Measurements from ENCODE around the gene ANGPTL7.
"Not testable (repeated sequence)": the region's sequence is repeated elsewhere in the genome, so short reads cannot be mapped to it uniquely, and the experiment has no call there.

Gene ANGPTL7, protein sequence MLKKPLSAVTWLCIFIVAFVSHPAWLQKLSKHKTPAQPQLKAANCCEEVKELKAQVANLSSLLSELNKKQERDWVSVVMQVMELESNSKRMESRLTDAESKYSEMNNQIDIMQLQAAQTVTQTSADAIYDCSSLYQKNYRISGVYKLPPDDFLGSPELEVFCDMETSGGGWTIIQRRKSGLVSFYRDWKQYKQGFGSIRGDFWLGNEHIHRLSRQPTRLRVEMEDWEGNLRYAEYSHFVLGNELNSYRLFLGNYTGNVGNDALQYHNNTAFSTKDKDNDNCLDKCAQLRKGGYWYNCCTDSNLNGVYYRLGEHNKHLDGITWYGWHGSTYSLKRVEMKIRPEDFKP

DNA sequence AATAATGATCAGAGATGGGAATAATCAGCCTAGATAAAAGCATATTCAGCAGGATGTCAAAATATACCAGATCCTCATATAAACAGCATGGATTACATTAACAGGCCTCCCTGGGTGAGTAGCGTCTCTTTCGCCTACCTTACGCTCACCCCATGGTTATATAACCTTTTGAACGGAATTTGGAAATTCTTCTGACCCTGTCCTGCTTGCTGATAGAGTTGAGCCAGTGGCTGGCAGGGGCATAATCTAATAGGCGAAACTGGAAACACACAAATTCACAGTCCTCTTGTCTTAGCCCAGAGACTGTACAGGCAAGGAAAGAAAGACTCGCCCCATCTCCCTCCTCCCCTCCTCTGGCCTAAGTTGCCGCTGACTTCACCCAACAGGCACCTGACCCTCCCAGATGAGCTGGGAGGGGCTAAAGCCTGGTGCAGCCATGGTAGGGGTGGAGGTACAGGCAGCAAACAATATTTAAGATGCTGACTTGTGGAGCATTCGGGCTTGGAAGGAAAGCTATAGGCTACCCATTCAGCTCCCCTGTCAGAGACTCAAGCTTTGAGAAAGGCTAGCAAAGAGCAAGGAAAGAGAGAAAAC is at the start of gene ANGPTL7:
ANGPTL7 (plus strand) TSS at position 498 of the 594 bp plus-strand sequence. CDS start 225 bp downstream, outside the sequence.
- DNase-seq (ENCODE audit: low spot score), result no peak

DNA sequence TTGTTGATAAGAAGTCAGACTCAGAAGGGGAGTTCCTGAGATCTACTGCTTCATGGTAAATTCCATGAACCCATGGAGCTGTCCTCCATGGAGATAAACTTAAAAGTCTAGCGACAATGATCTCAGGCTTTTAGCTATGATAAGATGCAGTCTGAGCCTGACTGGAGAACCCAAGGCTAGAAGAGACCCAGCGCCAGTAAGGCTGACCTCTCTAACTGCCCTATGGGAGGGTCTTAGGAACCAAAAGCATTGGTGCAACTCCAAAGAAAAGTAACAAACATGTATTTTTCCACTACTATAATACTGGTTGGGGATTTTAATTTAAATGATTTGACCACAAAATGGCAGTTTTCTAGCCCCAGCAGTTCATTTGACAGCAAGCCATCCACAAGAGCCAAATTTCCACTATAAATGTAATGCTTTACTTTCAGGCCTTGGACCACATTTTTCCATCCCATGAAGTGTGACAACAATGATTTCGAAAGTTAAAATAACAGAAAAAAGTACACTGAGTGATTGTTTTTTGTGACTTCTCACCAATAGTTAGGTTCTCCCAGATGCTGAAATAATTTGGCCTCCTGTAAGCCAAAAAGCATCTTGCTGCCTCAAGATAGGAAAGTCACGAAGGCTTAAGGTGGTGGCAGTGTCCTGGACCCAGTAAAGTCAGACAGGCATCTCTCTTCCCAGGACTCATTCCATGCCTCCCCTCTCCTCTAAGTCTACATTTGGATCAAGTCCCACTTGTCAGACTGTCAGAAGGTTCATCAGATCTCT is 46.4 kb upstream of the ANGPTL7 start:
- no peak for DNase-seq (ENCODE audit: low spot score)

DNA sequence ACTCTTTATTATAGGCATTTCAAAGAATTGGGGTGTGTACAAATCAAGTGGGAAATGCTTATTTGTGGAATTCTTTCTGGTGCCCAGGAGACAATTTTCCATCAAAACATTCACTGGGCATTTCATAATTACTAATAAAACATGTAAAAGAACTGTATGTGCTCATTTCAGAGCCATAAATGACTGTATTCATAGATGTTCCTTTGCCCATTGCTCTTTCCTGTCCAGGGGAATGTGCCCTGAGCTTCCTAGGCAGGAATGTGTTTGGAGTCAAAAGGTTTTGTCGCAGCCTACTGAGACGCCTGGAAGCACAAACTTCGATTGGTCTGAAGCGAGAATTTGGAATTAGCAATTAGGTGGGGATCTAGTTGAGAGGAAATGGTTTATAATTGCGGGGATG is 45.8 kb upstream of the ANGPTL7 start:
- no peak for DNase-seq (ENCODE audit: low spot score)

DNA sequence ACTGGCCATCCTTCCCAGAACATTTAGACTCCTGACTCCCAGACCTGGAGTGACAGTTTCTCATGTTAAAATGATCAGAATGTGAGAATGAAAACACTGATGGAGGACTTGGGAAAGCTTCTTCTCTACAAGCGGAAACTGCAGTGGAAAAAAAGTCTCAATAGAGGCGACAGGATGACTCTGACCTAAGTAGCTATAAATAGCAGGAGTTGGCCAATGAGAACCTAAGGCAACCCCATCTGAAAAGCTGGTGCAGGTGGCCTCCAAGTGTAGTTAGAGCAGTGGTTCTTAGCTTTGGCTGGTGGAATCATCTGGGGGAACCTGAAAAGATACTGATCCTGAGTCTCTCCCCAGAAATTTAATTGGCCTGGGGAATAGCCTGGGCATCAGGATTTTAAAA is 45.2 kb upstream of the ANGPTL7 start:
- peak; percentile 72 for DNase-seq (ENCODE audit: low spot score)

DNA sequence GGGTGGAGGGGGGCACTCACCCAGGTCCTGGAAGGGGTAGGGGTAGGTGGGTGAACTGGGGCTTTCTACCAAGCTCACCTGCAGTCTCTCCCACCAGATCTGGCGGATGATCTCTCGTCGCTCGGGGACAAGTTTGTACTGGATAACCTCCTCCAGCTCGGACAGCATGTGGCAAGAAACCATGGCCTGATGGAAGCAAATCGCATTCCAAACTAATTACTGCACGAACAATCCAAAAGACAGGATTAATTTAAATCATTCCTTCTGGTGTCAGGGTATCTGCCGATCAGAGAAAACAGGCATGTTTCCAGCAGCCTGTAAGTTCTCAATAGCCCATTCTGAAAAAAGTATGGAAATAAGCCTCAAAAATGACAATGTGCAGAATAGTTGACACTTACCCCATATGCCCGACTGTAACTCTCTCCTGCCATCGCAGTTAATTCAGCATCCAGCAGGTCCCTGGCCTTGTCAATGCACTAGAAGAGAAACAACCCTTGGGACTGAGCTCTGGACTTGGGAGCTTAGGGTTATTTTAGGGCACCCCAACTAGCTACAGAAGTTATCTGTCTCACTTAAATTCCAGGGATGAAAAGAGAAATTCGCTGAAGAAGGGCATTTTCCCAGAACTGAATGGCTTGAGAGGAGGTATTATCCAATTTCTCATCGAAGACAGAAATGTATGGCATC is 44.4 kb upstream of the ANGPTL7 start:
- DNase-seq (ENCODE audit: low spot score), result peak; percentile 20

DNA sequence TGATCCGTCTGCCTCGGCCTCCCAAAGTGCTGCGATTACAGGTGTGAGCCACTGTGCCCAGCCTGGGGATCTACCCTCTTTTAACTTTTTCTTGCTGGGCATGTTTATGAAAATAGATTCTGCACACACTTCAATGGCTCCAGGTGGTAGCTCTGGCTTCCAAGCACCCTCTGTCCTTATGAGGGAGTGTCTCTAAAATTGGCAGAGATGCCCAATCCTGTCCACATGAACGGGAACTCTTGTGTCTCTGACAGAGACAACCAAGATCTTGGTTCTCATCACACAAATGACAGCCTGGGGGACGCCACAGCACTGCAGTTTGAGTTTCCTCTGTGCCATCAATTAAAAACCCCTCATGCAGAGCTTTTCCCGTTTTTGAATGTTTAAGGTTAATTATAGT is 43.4 kb upstream of the ANGPTL7 start:
- peak; percentile 78 for DNase-seq (ENCODE audit: low spot score)

DNA sequence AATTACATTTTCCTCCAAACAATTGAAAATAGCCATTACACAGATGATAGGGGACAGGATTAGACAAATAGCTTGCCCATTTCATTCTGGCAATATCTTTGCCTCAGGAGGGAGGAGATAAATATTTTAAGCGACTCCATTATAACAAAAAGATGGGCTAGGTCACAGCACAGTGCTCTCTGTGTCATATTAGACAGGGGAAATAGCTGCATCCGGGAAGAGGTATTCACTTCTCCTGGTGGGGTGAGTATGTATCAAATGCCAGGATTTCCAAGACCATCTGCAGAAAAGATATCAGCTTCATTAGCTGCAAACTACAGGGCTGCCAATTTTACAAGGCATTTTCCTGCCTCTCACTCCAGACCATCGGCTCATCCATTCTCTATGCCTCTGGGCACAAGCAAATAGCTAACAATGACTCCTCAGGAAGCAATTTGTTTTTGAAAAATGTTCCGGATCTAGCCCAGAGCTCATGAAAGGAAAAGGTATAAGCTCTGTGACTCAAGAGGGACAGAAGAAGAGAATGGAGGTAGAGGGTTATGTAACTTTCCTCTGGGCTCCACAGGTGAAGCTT is 41.9 kb upstream of the ANGPTL7 start:
- peak; percentile 89 for DNase-seq (ENCODE audit: low spot score)

DNA sequence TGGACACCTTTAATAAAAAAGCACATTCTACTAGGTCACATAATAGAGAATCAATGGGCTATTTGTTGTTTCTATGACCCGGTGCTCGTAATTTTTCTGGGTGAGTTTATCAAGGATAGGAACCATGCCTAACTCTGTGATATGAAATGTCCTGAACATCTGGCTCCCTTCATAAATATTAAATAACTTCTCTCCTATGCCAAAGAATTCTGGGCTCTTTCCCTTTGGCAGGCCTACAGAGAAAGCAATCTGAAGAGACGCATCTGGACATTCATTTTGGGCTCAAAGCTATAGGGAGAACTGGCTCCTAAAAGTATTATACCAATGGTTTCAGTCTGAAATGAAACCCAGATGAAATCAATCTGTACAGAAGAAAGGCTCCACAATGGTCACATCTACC is 38.8 kb upstream of the ANGPTL7 start:
- DNase-seq (ENCODE audit: low spot score), result no peak

DNA sequence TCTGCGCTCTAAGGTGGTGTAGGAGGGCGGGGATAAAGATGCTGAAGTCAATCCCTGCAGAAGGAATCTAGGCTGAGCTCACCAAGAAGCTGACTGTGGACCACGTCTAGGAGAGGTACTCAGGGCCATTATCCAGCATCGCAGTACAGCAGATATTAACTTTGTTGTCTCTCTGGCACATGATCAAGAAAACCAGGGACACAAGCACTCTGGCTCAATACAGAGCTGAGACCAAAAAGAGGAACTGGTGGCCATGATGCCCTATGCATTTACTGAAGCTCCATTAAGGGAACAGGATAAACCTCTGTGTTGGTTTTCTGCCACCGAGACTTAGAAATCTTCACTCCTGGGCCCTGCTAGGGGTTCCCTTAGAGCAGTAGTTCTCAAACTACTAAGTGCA is 38.0 kb upstream of the ANGPTL7 start:
- no peak for DNase-seq (ENCODE audit: low spot score)

DNA sequence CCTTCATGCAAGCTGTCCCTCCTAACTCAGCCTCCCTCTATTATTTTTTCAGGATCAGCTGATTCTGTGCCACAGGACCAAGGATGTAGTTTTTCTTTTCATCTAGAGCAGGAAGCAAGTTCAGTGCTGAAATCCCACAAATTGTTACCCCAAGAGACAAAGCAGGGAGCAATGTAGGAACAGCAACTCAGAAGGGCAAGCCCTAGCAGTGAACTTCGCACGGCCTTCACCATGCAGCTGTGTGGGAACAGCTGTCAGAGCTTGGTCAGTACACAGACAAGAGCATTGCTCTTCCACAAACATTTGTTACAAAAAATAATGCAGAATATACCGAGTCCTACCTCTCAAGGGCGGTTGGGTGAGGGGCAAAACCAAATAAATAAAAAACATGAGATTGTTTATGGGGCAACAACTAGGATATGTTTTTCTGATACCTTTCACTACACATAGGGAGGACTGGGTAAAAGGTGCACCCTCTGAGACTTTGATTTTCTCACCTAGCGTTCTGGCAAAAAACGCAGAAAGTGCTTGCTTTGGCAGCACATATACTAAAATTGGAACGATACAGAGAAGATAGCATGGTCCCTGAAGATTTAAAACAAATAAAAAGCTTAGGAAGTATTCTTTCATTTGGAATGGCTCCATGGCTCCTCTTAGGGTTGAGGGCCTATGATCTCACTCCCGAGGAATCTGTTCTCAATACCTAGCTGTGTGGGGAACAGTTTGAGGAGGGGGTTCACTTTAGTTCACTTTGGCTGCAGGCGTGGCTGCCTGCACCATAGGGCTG is 37.1 kb upstream of the ANGPTL7 start:
- DNase-seq (ENCODE audit: low spot score), result no peak

DNA sequence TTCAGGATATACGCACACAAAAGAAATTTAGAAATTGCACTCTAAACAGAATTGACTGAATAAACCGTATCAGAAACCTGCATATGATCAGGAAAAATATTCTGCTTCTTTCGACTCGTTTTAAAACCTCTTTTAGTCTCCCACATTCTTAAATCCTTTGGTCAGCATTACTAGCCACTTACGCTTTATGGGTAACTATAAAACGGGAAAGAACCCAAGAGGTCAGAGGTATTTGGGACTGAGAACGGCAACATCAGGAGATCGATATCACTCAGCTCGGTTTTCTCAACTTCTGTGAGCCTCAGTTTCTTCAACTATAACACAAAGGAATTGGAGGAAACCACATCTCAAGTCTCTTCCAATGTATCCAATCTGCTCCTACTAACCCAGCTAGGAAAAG is 36.4 kb upstream of the ANGPTL7 start:
- no peak for DNase-seq (ENCODE audit: low spot score)

DNA sequence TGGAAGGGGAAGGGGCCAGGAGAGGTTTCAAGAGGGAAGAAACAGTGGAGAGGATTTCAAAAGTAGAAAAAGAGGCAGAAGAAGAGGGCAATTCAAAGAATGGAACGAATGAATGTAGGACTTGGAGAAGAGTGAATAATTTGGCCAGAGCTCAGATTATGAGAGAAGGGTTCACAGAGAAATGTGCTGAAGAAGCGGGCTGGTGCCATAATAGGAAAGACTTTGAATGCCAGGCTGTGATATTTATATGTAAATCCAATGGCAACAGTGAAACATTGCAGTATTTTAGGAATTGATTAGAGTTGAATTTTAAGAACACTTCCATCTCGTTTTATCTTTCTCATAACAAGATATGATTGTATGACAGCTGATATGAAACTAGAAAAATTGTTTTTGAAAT is 36.0 kb upstream of the ANGPTL7 start:
- no peak for DNase-seq (ENCODE audit: low spot score)

DNA sequence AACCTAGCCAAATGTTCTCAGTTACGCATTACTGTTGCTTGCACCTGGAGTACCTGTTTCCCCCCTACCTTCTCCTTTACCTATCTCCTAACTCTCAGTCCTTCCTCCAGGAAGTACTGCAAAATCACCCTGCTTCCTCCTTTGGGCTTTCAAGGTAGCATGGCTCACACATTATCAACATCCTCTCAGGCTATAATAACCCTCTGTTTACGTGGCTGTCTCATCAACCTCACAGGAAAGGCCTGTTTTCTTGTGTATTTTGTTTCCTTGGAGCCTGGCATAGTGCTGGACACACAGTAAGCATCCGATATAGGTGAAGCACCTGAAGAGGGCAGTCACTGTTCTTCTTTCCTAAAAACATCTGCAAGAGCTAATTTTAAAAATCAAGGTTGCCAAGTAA is 32.7 kb upstream of the ANGPTL7 start:
- DNase-seq (ENCODE audit: low spot score), result no peak

DNA sequence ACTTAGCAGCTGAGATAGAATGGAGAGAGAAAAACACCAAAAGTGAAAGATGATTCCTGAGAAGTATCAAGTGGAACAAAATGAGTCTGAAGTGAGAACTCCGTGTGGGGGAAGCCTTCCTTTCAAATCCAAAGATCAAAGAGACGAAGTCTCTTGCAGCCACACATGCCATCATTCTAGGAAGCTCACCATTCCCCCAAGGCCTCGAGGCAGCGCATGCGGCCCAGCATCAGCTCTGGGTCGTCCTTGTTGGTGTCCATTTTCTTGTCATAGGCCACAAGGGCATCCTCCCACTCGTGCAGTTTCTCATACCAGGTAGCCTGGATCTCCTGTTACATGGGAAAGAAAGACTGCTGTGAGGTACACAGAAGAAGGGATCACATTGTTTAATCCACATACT is 32.2 kb upstream of the ANGPTL7 start:
- DNase-seq (ENCODE audit: low spot score), result no peak

DNA sequence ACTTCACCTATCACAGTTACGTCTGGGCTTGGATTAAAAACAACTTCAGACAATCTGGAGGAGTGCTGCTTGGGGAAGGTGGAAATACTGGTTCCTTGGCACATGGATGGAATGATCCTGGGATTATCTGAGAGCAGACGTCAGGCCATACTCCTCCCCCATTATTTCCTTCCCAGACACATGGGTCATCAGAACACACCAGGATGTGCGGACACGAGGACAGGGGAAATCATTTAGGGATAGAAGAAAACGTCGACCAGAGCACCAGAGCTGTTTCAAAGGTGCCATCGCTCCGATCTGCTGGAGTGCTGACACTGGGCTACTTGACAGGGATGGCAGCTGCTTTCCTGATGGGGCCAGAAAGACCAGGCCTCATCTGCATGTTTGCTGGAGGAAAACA is 31.8 kb upstream of the ANGPTL7 start:
- DNase-seq (ENCODE audit: low spot score), result no peak

DNA sequence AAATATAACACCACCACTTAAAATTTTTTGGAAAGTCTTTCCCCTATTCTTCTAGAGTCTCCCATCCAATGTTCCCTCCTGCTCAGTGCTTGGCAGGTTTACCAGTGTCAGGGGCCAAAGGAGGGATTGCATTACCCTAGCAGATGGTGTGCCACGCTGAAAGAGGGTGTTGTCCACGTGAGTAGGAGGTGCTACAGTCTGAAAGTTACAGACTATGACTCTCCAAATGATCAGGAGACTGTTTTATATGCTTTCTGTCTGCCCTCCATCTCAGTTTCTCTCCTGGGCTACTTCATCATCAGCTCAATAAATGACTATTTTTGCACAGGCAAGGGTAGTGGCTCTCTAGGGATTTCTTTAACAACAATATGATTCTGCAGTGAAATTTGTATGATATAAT is 31.3 kb upstream of the ANGPTL7 start:
- DNase-seq (ENCODE audit: low spot score), result peak; percentile 83

DNA sequence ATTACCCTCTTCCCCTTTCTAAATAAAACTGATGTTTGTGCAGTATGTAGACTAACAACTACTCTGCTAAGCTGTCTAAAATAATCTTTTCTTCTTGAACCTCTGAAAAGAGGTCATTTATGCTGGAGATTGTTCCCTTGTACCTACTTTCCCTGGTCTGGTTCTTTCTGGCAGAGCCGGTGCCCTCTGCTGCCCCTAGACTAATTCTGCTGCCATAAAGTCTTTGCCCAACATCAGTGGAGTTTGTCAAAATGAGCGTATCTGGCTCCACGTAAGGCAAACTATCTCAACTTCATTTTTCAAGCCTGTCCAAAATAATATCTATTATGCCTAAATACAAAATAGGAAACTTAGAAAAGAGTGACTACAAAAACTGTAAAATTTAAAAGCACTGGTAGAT is 30.9 kb upstream of the ANGPTL7 start:
- peak; percentile 31 for DNase-seq (ENCODE audit: low spot score)

DNA sequence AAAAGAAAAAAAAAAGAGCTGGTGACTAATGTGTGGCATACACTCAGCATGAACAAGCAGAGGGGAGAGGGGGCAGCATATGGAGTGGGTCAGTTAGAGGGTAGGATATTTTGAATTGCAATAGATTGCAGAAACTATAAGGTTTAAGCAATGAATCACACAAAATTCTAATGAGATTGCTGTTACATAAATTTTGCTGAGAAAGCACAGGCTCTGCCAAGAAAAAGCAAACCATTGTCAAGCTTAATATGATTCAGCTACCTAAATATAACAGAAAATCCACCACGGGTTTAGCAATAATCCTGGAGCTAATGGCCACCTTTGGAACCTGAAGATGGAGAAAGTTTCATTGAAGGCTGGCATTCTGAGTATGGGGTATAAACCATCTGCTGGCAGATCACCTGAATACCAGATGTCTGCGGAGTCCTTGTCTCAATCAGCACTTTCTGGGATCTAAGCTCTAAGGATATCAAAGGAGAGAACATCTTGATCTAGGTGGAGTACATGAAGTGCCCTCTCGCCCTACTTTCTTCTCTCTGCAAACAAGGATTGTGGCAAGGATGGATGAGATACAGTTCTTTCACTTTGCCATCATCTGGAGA is 30.3 kb upstream of the ANGPTL7 start:
- peak; percentile 55 for DNase-seq (ENCODE audit: low spot score)

DNA sequence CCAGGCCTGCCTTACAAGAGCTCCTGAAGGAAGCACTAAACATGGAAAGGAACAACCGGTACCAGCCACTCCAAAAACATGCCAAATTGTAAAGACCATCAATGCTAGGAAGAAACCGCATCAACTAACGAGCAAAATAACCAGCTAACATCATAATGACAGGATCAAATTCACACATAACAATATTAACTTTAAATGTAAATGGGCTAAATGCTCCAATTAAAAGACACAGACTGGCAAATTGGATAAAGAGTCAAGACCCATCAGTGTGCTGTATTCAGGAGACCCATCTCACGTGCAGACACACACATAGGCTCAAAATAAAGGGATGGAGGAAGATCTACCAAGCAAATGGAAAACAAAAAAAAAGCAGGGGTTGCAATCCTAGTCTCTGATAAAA is 26.4 kb upstream of the ANGPTL7 start:
- DNase-seq (ENCODE audit: low spot score), result not testable (repeated sequence)

DNA sequence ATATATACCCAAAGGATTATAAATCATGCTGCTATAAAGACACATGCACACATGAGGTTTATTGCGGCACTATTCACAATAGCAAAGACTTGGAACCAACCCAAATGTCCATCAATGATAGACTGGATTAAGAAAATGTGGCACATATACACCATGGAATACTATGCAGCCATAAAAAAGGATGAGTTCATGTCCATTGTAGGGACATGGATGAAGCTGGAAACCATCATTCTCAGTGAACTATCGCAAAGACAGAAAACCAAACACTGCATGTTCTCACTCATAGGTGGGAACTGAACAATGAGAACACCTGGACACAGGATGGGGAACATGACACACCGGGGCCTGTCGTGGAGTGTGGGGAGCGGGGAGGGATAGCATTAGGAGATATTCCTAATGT is 22.4 kb upstream of the ANGPTL7 start:
- DNase-seq (ENCODE audit: low spot score), result not testable (repeated sequence)

DNA sequence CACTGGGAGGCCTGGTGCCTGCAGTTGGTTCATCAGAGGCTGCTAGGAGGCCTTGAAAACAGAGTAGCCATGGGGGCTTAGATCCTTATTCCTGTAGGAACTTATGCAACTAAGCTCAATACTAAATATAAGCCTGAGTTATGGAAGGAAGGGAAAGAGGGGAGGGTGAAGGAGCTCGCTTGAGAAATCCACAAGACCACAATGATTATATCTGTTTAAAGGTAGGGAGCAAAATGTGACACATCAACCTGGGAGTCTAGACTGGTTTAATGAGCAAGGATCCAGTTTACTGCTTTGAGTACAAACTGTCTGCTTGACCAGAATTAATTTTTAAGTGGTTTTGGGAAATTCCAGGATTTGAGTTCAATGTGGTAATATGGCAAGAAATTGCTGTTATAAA is 20.4 kb upstream of the ANGPTL7 start:
- no peak for DNase-seq (ENCODE audit: low spot score)
